Frontal cortex (tissue), 4 donors: ENCODE data around the gene PFKM. TPM values are rescaled to one million over a fixed set of nuclear protein-coding genes. Genes with fewer than 3 reads are reported as not detected.
A peak's percentile ranks its signal among the peaks of the same experiment; 100 is the strongest.

Source experiments
- DNase-seq, 2 donors: peaks; one replicate each; pipeline ENCODE4 v3.0.0; 2012; ENCODE audit warnings: low spot score in 2 of 2
- FAIRE-seq: peaks from 2 replicates; lab custom pipeline; 2012; peaks lifted over from hg19 to GRCh38; lab: Jason Lieb, UNC
- small RNA-seq: library from RNA; depleted of rRNA; stranded (forward); fragments of <200 nt; gene quantifications from one replicate; pipeline ENCODE3, GENCODE V24; 2014
- total RNA-seq: library from RNA; depleted of rRNA; stranded (reverse); fragments of >200 nt; gene quantifications from one replicate; pipeline ENCODE4 v1.2.3, GENCODE V29; 2014
- donor health status: control.
- donor health status: control.
- donor health status: control.

The PFKM gene
- total RNA-seq, 1 donor from 2014 or later, result 104 TPM

- FAIRE-seq (no peak), DNase-seq (peak; percentile 69 to 81)
Measured at GRCh38 chr12:48183091-48183875, 64.1 kb downstream of the PFKM start, which contains the start of gene CCDC184. TSS of gene CCDC184 (plus strand) at chr12:48183644. CDS start at chr12:48184123, 479 bp downstream.

GRCh38 chr12:48183876-48184548 lies 64.8 kb downstream of the PFKM start:
- peak in 1 of 2 donors; percentile 22 for DNase-seq
- FAIRE-seq, result no peak

- no peak for FAIRE-seq
Measured at GRCh38 chr12:48184549-48184922, 65.4 kb downstream of the PFKM start.

GRCh38 chr12:48185181-48185919 lies 66.2 kb downstream of the PFKM start:
- FAIRE-seq (no peak), DNase-seq (peak in 1 of 2 donors; percentile 19)

More at GRCh38 chr12:48184549-48184922, 65.4 kb downstream of the PFKM start:
- DNase-seq, result peak in 1 of 2 donors; percentile 17

GRCh38 chr12:48187916-48188695 lies 68.9 kb downstream of the PFKM start:
- FAIRE-seq, result no peak
- DNase-seq, result no peak

- FAIRE-seq (no peak), DNase-seq (peak; percentile 43 to 52)
Measured at GRCh38 chr12:48189331-48190125, 70.4 kb downstream of the PFKM start.

- FAIRE-seq (no peak), DNase-seq (no peak)
Measured at GRCh38 chr12:48191096-48191495, 71.9 kb downstream of the PFKM start.

- FAIRE-seq (no peak), DNase-seq (no peak)
Measured at GRCh38 chr12:48192861-48193260, 73.7 kb downstream of the PFKM start.

GRCh38 chr12:48193623-48194022 lies 74.5 kb downstream of the PFKM start:
- DNase-seq (no peak), FAIRE-seq (no peak)

- no peak for DNase-seq
- FAIRE-seq, result no peak
Measured at GRCh38 chr12:48194799-48195201, 75.6 kb downstream of the PFKM start.

Small RNA genes lying within 50 kb of the gene (small RNA-seq; reads per million reads assigned to genes)
- gene MIR6505 (0.20 reads per million), gene RNU6-1203P (not detected)

Other genes with a start within 250 kb of the PFKM start
- gene VDR, start 214.4 kb upstream of the PFKM start, total RNA-seq, result not detected
- 59.1 TPM for gene TMEM106C, start 155.8 kb upstream of the PFKM start, total RNA-seq
- 0.82 TPM for gene COL2A1, start 114.9 kb upstream of the PFKM start, total RNA-seq
- 39.1 TPM for gene SENP1, start 13.3 kb upstream of the PFKM start, total RNA-seq
- gene ASB8, start 38.2 kb downstream of the PFKM start, total RNA-seq, result 37.1 TPM
- 18.8 TPM for gene CCDC184, start 64.3 kb downstream of the PFKM start, total RNA-seq
- gene OR10AD1, start 83.9 kb downstream of the PFKM start, total RNA-seq, result not detected
- gene ZNF641, start 231.6 kb downstream of the PFKM start, total RNA-seq, result 33.4 TPM